Ishikawa (cell line): Measurements from ENCODE around the gene PIEZO2.

ENCODE experiments used
- CEBPB ChIP-seq: IDR thresholded peaks from 2 replicates; pipeline ENCODE4 v1.6.1; 2012
- CREB1 ChIP-seq: IDR thresholded peaks from 2 replicates; pipeline ENCODE4 v1.6.1; 2012; ENCODE audit warnings: low read depth
- EP300 ChIP-seq: IDR thresholded peaks from 2 replicates; pipeline ENCODE4 v1.6.1; 2012; ENCODE audit warnings: borderline replicate concordance
- FOXM1 ChIP-seq: IDR thresholded peaks from 2 replicates; pipeline ENCODE4 v1.6.1; 2012; ENCODE audit warnings: low read depth, borderline replicate concordance
- MAX ChIP-seq: IDR thresholded peaks from 2 replicates; pipeline ENCODE4 v1.6.1; 2012
- RAD21 ChIP-seq: IDR thresholded peaks from 2 replicates; pipeline ENCODE4 v1.6.1; 2012; ENCODE audit warnings: low read depth
- REST ChIP-seq: IDR thresholded peaks from 2 replicates; pipeline ENCODE4 v1.6.1; 2012; ENCODE audit warnings: low read depth, mild to moderate bottlenecking
- TAF1 ChIP-seq: IDR thresholded peaks from 2 replicates; pipeline ENCODE4 v1.6.1; 2012; ENCODE audit warnings: low read depth, mild to moderate bottlenecking
- TEAD4 ChIP-seq: IDR thresholded peaks from 2 replicates; pipeline ENCODE4 v1.6.1; 2012

GRCh38 chr18:11159844-11160243 is 10.5 kb upstream of the PIEZO2 start:
- no peak for TF ChIP-seq FOXM1
- no peak for TF ChIP-seq EP300
- no peak for TF ChIP-seq REST
- no peak for TF ChIP-seq MAX
- no peak for TF ChIP-seq TAF1
- TF ChIP-seq CREB1 = no peak
- TF ChIP-seq RAD21 = no peak
- TF ChIP-seq TEAD4 = no peak
- no peak for TF ChIP-seq CEBPB
